ENCODE data around the gene IL11. TPM values are rescaled to one million over a fixed set of nuclear protein-coding genes. Genes with fewer than 3 reads are reported as not detected.

Gene IL11
- total and polyA plus RNA-seq, 2 of the 8 experiments (the other 6 are each of a cell fraction or from before 2014, with no cell fraction given): 1.7 to 2.8 TPM

DNA sequence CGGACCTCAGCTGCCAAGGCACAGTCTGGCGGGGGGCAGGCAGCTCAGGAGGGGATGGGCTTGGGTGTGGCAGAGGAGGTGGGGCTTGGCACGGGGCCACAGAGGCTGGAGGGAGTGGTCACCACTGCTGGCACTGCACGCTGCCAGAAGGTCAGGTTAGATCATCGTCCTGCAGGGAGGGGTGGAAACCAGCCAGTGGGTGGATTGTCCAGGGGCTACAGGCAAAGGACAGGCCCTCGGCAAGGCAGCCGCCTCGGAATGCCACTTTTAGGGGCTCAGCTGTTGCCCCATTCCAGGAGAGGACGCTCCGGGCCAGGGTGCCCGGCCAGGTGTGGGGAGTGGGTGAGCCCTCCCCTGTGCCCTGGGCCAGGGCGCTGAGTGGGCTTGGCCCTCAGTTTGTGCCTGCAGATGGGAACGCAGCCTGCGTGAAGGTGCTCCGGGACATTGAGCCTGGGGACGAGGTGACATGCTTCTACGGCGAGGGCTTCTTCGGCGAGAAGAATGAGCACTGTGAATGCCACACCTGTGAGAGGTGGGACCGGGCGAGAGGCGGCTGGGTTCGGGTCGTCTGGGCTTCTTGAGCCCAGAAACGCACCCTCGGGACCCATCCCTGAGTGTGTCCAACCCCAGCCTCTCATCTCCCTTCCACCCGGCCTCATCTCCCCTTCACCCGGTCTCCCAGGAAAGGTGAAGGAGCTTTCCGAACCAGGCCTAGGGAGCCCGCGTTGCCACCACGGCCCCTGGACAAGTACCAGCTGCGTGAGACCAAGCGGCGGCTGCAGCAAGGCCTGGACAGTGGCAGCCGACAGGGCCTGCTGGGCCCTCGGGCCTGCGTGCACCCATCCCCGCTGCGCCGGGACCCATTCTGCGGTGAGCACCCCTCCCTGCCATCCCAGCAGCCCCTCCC, 24.2 kb downstream of the IL11 start:
- no peak overlapping the region for H4K91ac ChIP-seq (replicated peaks; ENCODE audit: insufficient read length, low read length)
- H3K4me1 ChIP-seq (replicated peaks in 1 of 4; ENCODE audit: control insufficient read depth in 3 of 4, insufficient read depth in 4 of 4, low read length in 3 of 4): peaks cover 11 to 44% (median 32%) of the 10 kb centered on the region in 4 experiments
- H3K23me2 ChIP-seq (ENCODE audit: low read depth, low read length): peaks cover 4% of the 10 kb centered on the region; the same call in 1 of the 2 replicates
- H2BK5ac ChIP-seq (ENCODE audit: low read depth, low read length): 0 out of 2 replicates have a peak overlapping the region, but pooled peaks have one; percentile 71
- peak overlapping the region; percentile 50; the same call in 1 of the 2 replicates for H2BK12ac ChIP-seq (ENCODE audit: low read depth, low read length)
- H3K27ac ChIP-seq (ENCODE audit: low read depth, low read length): peak overlapping the region; percentile 37; the same call in 1 of the 2 replicates
- FAIRE-seq: no peak
- POLR2A ChIA-PET (ENCODE audit: partially characterized antibody): interaction anchor here (0.6 to 7.9 kb wide), 9 partner anchors 20 to 156 kb away, joined by 3 to 58 read pairs (median 6); partner anchors contain the start of genes IL11, TMEM238 and UBE2S
- no peak overlapping the region for H3K4me2 ChIP-seq (ENCODE audit: insufficient read depth in 1 of 2, low read depth in 2 of 2, low read length in 2 of 2)
- TF ChIP-seq RNF2 (IDR thresholded peaks at IDR 0.05; ENCODE audit: borderline replicate concordance, low read depth, low read length, missing control alignments, poor library complexity, severe bottlenecking) (no peak), CBX5 (IDR thresholded peaks at IDR 0.05; ENCODE audit: low read depth, low read length) (no peak), CREB1 (IDR thresholded peaks at IDR 0.05) (no peak), SAP30 (IDR thresholded peaks at IDR 0.05; ENCODE audit: insufficient read depth, insufficient replicate concordance, low read length) (no peak), HDAC6 (IDR thresholded peaks at IDR 0.05; ENCODE audit: low read depth, low read length) (no peak)
- WGBS, 2 experiments (ENCODE audit: extremely low coverage in 1 of 2, insufficient coverage in 1 of 2, insufficient read length in 1 of 2, insufficient replicate concordance in 2 of 2, low coverage in 1 of 2, low lambda C conversion rate in 2 of 2, missing lambda C conversion rate in 1 of 2): 94% methylated on average over 37 of the region's 43 CpGs; no CpG with 5 or more reads in 1 of the 2 experiments
- H3K36me3 ChIP-seq (ENCODE audit: control insufficient read depth in 2 of 4, insufficient read depth in 4 of 4, low read length in 3 of 4): peaks cover 0 to 58% (median 20%) of the 10 kb centered on the region in 4 experiments; a peak in 4 of 8 replicates
- no peak overlapping the region for H4K8ac ChIP-seq (ENCODE audit: extremely low read depth, insufficient read depth, low read length)
- no peak overlapping the region for H3K9ac ChIP-seq (replicated peaks in 1 of 4; ENCODE audit: extremely low read depth in 1 of 4, low read depth in 3 of 4, low read length in 3 of 4)
- CTCF ChIA-PET (ENCODE audit: partially characterized antibody): interaction anchor here (0.8 to 2.9 kb wide), 3 partner anchors 38 to 54 kb away, joined by 3 to 11 read pairs (median 8); partner anchors contain the start of gene TMEM238
- H2AK5ac ChIP-seq (ENCODE audit: low read depth, low read length): no peak overlapping the region
- no peak overlapping the region for H2AFZ ChIP-seq (ENCODE audit: low read length)
- peaks cover 0 to 6% of the 10 kb centered on the region in 2 experiments for H4K20me1 ChIP-seq (replicated peaks in 1 of 2; ENCODE audit: control insufficient read depth in 1 of 2, insufficient read depth in 2 of 2, low read length in 2 of 2)
- H3K79me1 ChIP-seq (ENCODE audit: low read depth, low read length): peaks cover 5% of the 10 kb centered on the region; the same call in 1 of the 2 replicates
- no peak overlapping the region for H2BK120ac ChIP-seq (replicated peaks; ENCODE audit: low read depth, low read length)
- H3K14ac ChIP-seq (ENCODE audit: insufficient read length): no peak overlapping the region
- H3K79me2 ChIP-seq (ENCODE audit: control insufficient read depth in 1 of 2, insufficient read depth in 2 of 2, low read length in 2 of 2): peaks cover 0 to 3% of the 10 kb centered on the region in 2 experiments; a peak in 1 of 4 replicates
- no peaks in the 10 kb centered on the region for H3K9me3 ChIP-seq (ENCODE audit: insufficient read depth in 2 of 2, low read depth in 1 of 2, low read length in 1 of 2)
- H3K4me3 ChIP-seq (ENCODE audit: extremely low read depth in 1 of 4, insufficient read depth in 2 of 4, low read depth in 3 of 4, low read length in 4 of 4): no peak overlapping the region
- no peak overlapping the region for H3K23ac ChIP-seq (ENCODE audit: insufficient read length)
- H2BK15ac ChIP-seq (ENCODE audit: low read length): 0 out of 2 replicates have a peak overlapping the region, but pooled peaks have one; percentile 72
- peak overlapping the region; percentile 71; the same call in 1 of the 2 replicates for H3K18ac ChIP-seq (ENCODE audit: extremely low read depth, low read length)
- no peak overlapping the region for H4K5ac ChIP-seq (ENCODE audit: insufficient read length, low read depth, low read length)
- DNase-seq (ENCODE audit: low read depth in 1 of 2, low spot score in 2 of 2): no peak
- H3K27me3 ChIP-seq (replicated peaks in 1 of 4; ENCODE audit: control insufficient read depth in 3 of 4, extremely low read depth in 1 of 4, insufficient read depth in 3 of 4, low read length in 3 of 4): no peaks in the 10 kb centered on the region
- no peak overlapping the region for H3K4ac ChIP-seq (replicated peaks; ENCODE audit: insufficient read length, low read depth, low read length)
- H2BK20ac ChIP-seq (ENCODE audit: low read length): no peak overlapping the region
- H3K56ac ChIP-seq (replicated peaks; ENCODE audit: insufficient read length, low read depth, low read length): no peak overlapping the region
